Lower leg skin (tissue), 3 donors: Measurements from ENCODE around the gene GPR39.

Source experiments
- POLR2A ChIP-seq, 2 donors: fragments of 450-650 bp; IDR thresholded peaks; one replicate each; pipeline ENCODE4 v1.6.1; 2016 to 2017; ENCODE audit warnings: antibody characterized with exemption in 2 of 2, mild to moderate bottlenecking in 1 of 2, moderate library complexity in 1 of 2
- TF ChIP-seq, protein P1 (sequence below), 3 donors: fragments of 450-650 bp; IDR thresholded peaks; one replicate each; pipeline ENCODE4 v1.5.1; 2016; ENCODE audit warnings: antibody characterized with exemption in 3 of 3, mild to moderate bottlenecking in 3 of 3, moderate library complexity in 2 of 3

DNA sequence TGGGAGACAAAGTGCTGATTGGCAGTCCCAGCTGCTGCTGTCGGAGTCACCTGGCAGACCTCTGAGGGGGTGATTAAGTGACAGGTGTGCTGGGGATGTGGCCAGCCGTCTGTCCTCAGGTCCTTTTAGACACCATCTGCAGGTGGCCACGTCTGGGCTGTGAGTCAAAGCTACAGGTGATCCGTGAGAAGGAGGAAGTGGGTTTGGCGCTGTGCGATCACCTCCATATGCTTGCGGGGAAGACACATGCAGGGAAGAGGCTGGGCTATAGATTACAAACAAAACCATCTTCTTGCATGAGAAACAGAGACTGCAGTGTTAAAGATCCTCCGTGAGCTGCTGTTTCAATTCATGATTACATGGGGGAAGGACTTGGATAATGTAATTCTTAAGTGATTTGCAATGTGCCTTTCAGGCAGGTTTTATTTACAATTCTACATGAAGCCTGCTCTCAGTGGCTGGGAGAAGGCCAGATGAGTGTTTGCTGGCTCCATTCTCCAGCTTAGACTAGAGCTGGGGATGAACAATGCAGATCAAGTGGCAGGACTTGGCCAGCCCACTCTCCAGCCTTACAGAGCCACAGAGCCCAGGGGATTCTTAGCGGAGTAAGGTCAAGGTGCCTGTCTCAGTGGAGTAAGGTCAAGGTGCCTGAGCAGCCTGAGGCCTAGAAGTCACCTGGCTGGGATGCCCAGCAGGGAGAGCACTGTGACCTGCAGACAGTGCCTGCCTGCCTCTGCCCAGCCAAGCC, 165.6 kb downstream of the GPR39 start:
- TF ChIP-seq, protein P1, sequence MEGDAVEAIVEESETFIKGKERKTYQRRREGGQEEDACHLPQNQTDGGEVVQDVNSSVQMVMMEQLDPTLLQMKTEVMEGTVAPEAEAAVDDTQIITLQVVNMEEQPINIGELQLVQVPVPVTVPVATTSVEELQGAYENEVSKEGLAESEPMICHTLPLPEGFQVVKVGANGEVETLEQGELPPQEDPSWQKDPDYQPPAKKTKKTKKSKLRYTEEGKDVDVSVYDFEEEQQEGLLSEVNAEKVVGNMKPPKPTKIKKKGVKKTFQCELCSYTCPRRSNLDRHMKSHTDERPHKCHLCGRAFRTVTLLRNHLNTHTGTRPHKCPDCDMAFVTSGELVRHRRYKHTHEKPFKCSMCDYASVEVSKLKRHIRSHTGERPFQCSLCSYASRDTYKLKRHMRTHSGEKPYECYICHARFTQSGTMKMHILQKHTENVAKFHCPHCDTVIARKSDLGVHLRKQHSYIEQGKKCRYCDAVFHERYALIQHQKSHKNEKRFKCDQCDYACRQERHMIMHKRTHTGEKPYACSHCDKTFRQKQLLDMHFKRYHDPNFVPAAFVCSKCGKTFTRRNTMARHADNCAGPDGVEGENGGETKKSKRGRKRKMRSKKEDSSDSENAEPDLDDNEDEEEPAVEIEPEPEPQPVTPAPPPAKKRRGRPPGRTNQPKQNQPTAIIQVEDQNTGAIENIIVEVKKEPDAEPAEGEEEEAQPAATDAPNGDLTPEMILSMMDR (IDR thresholded peaks at IDR 0.05), result no peak
- no peak for TF ChIP-seq POLR2A (IDR thresholded peaks at IDR 0.05)
